K562 (cell line): ENCODE results near the gene SULT1E1. TPM values are rescaled to one million over a fixed set of nuclear protein-coding genes. Genes with fewer than 3 reads are reported as not detected.

Experiments
- ATAC-seq: fragments of 200-7000 bp; cut with Tn5 transposase; 3 replicates; pipeline ENCODE4 v1.9.1; 2020; ENCODE audit warnings: moderate library complexity
- BruUV-seq: library from RNA; stranded (reverse); fragments of 400-500 nt; replicated peaks from 2 replicates; lab custom pipeline; 2021; lab: Mats Ljungman, UMichigan
- CTCF ChIA-PET: fragments of 300-600 bp; formaldehyde crosslinking; extraction: SDS; loops from one replicate; lab custom pipeline; 2021; ENCODE audit warnings: low intra/inter-chr PET ratio; lab: Yijun Ruan, JAX
- POLR2A ChIA-PET: fragments of 300-600, 350-650 bp; sonication (Branson Sonifier 250); formaldehyde crosslinking; extraction: SDS; loops from one replicate; lab custom pipeline; 2021; ENCODE audit warnings: antibody characterized with exemption, inconsistent platforms; lab: Yijun Ruan, JAX
- DNase-seq, 4 experiments: peaks; one replicate each; pipeline versions ENCODE4 v3.0.0 to v3.0.0-alpha.2; 2011 to 2018; ENCODE audit warnings: low spot score in 3 of 4, mixed read lengths in 3 of 4; ENCODE audit errors: extremely low read depth in 1 of 4
- FAIRE-seq: peaks from 2 replicates; lab custom pipeline; 2011; peaks lifted over from hg19 to GRCh38; lab: Jason Lieb, UNC
- H2AFZ ChIP-seq: 2 replicates; pipeline ENCODE4 v1.6.0; 2011; ENCODE audit warnings: low read depth, low read length, control low read depth, inconsistent platforms
- H3K27ac ChIP-seq: fragments of 200-600 bp; 3 replicates; pipeline ENCODE4 v1.8.0; 2011; ENCODE audit warnings: low read depth, mild to moderate bottlenecking, control low read depth, inconsistent platforms, low read length, moderate library complexity, mixed read lengths; ENCODE audit errors: extremely low read depth
- H3K27me3 ChIP-seq, 2 experiments: fragments of 300-600 bp in 1 of 2; 2 replicates in 1 of 2; 3 replicates in 1 of 2; pipeline versions ENCODE4 v1.6.0 to v1.8.0; 2011; ENCODE audit warnings: inconsistent platforms in 2 of 2, low read length in 2 of 2, mild to moderate bottlenecking in 1 of 2, mixed read lengths in 1 of 2, moderate library complexity in 1 of 2; ENCODE audit not compliant: control insufficient read depth in 2 of 2, insufficient read depth in 2 of 2
- H3K36me3 ChIP-seq: fragments of 300-600 bp; 3 replicates; pipeline ENCODE4 v1.8.0; 2011; ENCODE audit warnings: mild to moderate bottlenecking, low read length, inconsistent platforms; ENCODE audit not compliant: control insufficient read depth, insufficient read depth
- H3K4me1 ChIP-seq, 2 experiments: fragments of 200-600 bp in 1 of 2; replicated peaks in 1 of 2; 2 replicates in 1 of 2; 3 replicates in 1 of 2; pipeline versions ENCODE4 v1.5.1 to v1.8.0; 2011; ENCODE audit warnings: inconsistent platforms in 2 of 2, low read length in 2 of 2, mild to moderate bottlenecking in 1 of 2, mixed read lengths in 1 of 2, moderate library complexity in 1 of 2; ENCODE audit not compliant: control insufficient read depth in 2 of 2, insufficient read depth in 2 of 2
- H3K4me2 ChIP-seq: 2 replicates; pipeline ENCODE4 v1.6.1; 2011; ENCODE audit warnings: low read length, control low read depth, inconsistent platforms, mixed read lengths; ENCODE audit not compliant: insufficient read depth
- H3K4me3 ChIP-seq: fragments of 200-600 bp; sonication (generic), shearing (Covaris generic); 2 replicates; pipeline ENCODE4 v1.5.1; 2016; ENCODE audit warnings: control low read depth, inconsistent platforms
- H3K79me2 ChIP-seq: fragments of 200-600 bp; 3 replicates; pipeline ENCODE4 v1.8.0; 2011; ENCODE audit warnings: low read length, inconsistent platforms; ENCODE audit not compliant: control insufficient read depth, insufficient read depth
- H3K9ac ChIP-seq, 2 experiments: 2 replicates each; pipeline versions ENCODE4 v1.6.0 to v1.6.1; 2011; ENCODE audit warnings: low read depth in 2 of 2, low read length in 2 of 2, control low read depth in 1 of 2, inconsistent platforms in 1 of 2, mild to moderate bottlenecking in 1 of 2, mixed read lengths in 1 of 2; ENCODE audit not compliant: insufficient read depth in 1 of 2
- H3K9me1 ChIP-seq: one replicate; pipeline ENCODE4 v1.6.0; 2011; ENCODE audit warnings: inconsistent platforms, mild to moderate bottlenecking, low read length, moderate library complexity; ENCODE audit not compliant: control insufficient read depth, insufficient read depth
- H3K9me3 ChIP-seq: replicated peaks from 2 replicates; pipeline ENCODE4 v1.5.1; 2011; ENCODE audit warnings: low read depth, low read length, inconsistent platforms; ENCODE audit not compliant: control insufficient read depth, insufficient read depth
- H4K20me1 ChIP-seq: replicated peaks from 2 replicates; pipeline ENCODE4 v1.6.1; 2011; ENCODE audit warnings: low read length, inconsistent platforms, mixed read lengths; ENCODE audit not compliant: control insufficient read depth, insufficient read depth
- CCNT2 ChIP-seq: IDR thresholded peaks from 2 replicates; pipeline ENCODE4 v1.6.1; 2011; ENCODE audit warnings: borderline replicate concordance, low read depth, mild to moderate bottlenecking, moderate library complexity, mixed read lengths, low read length; ENCODE audit not compliant: insufficient read length; ENCODE audit errors: extremely low read depth
- CTCF ChIP-seq, 3 experiments: IDR thresholded peaks in 2 of 3; conservative IDR thresholded peaks in 1 of 3; 2 replicates each; pipeline ENCODE4 v1.5.1; 2011 to 2012; ENCODE audit warnings: low read length in 3 of 3, mild to moderate bottlenecking in 3 of 3, control low read depth in 2 of 3, improper control_type of control experiment in 1 of 3, inconsistent platforms in 1 of 3, low read depth in 1 of 3, mixed read lengths in 1 of 3, moderate library complexity in 1 of 3; ENCODE audit not compliant: insufficient read depth in 2 of 3
- FOXJ2 ChIP-seq: fragments of 200-800 bp; sonication (Bioruptor generic); IDR thresholded peaks from 2 replicates; pipeline ENCODE4 v1.6.1; 2016; ENCODE audit warnings: missing genetic modification characterization, missing compliant biosample characterization
- TEAD2 ChIP-seq: fragments of 450-650 bp; IDR thresholded peaks from 2 replicates; pipeline ENCODE4 v1.6.1; 2016; ENCODE audit warnings: missing genetic modification characterization, control low read depth, missing compliant biosample characterization
- ZNF24 ChIP-seq: fragments of 450-650 bp; IDR thresholded peaks from 2 replicates; pipeline ENCODE4 v1.6.1; 2016
- WGBS: fragments of 100-300 bp; shearing (Covaris generic); methylation state at CpG from one replicate; pipeline ENCODE4 v1.1.6; 2016; ENCODE audit warnings: low coverage, mixed read lengths; ENCODE audit not compliant: insufficient coverage; ENCODE audit errors: missing lambda C conversion rate; 5-methylcytosine and 5-hydroxymethylcytosine counted together
- in situ Hi-C: fragments of 300-500 bp; cut with MboI; formaldehyde crosslinking; loops from 4 replicates; pipeline ENCODE4 v1.15.0; 2018; ENCODE audit warnings: inconsistent platforms, mixed read lengths
- intact Hi-C: fragments of 100-400 bp; cut with micrococcal nuclease; formaldehyde crosslinking; loops from 2 replicates; pipeline ENCODE4 v1.14.2; 2022
- polyA plus RNA-seq, 8 experiments: library from polyadenylated mRNA; depleted of rRNA in 4 of 8; stranded (reverse) in 5 of 8; unstranded in 3 of 8; fragments of >200 nt; fragmentation: Nextera tagmentation in 2 of 8; fragmentation: Illumina TruSeq in 1 of 8; extraction: Ambion mirVana in 2 of 8; extraction: Trizol in 1 of 8; gene quantifications; 2 replicates each; pipeline versions ENCODE4 v1.2.1 to v1.2.3, GENCODE V29; 2011 to 2014; ENCODE audit warnings: inconsistent platforms in 1 of 8, missing spikeins in 1 of 8
- total RNA-seq, 7 experiments: library from RNA; depleted of rRNA in 6 of 7; stranded (reverse); fragments of >200 nt in 6 of 7; fragmentation: Illumina TruSeq in 2 of 7; extraction: Trizol in 2 of 7; gene quantifications; 2 replicates each; pipeline versions ENCODE4 v1.2.1 to v1.2.3, GENCODE V29; 2011 to 2021; ENCODE audit warnings: low replicate concordance in 1 of 7

Gene SULT1E1
- total and polyA plus RNA-seq, 9 of the 15 experiments (the other 6 are each of a cell fraction or from before 2014, with no cell fraction given), result not detected

GRCh38 chr4:69830560-69831269, 29.2 kb downstream of the SULT1E1 start:
- POLR2A ChIA-PET, result no interaction called here
- ATAC-seq (no peak), FAIRE-seq (no peak), DNase-seq (no peak)
- WGBS, result 0% methylated on average over 6 of the region's 6 CpGs
- H3K4me2 ChIP-seq, result no peak overlapping the region
- H3K27me3 ChIP-seq, result no peaks in the 10 kb centered on the region
- H3K27ac ChIP-seq, result no peak overlapping the region
- H3K4me1 ChIP-seq, result no peaks in the 10 kb centered on the region; a peak in 1 of 5 replicates
- TF ChIP-seq FOXJ2 (tag) (no peak), CTCF (IDR thresholded peaks at IDR 0.05 in 2 of 3, conservative IDR thresholded peaks at IDR 0.05 in 1 of 3; ENCODE audit: insufficient read depth in 2 of 3, low read depth in 1 of 3, low read length in 3 of 3) (no peak), ZNF24 (no peak), CCNT2 (no peak), TEAD2 (tag) (no peak)
- H3K36me3 ChIP-seq, result no peaks in the 10 kb centered on the region
- no peak overlapping the region for H3K4me3 ChIP-seq
- no peak overlapping the region for H3K9ac ChIP-seq
- H3K9me1 ChIP-seq, result no peaks in the 10 kb centered on the region
- BruUV-seq, result no TSS peak
- intact Hi-C loops, result no loop called here
- in situ Hi-C loops, result no loop called here
- H2AFZ ChIP-seq, result no peak overlapping the region
- no peaks in the 10 kb centered on the region for H3K79me2 ChIP-seq
- CTCF ChIA-PET, result no interaction called here
- no peaks in the 10 kb centered on the region for H3K9me3 ChIP-seq
- no peaks in the 10 kb centered on the region for H4K20me1 ChIP-seq
